GM12873 (cell line): ENCODE data around the gene RIN3.

ENCODE experiments used
- TF ChIP-seq, protein P1 (sequence below): IDR thresholded peaks from 2 replicates; pipeline ENCODE4 v1.5.1; 2012; ENCODE audit warnings: low read depth, mild to moderate bottlenecking, moderate library complexity, low read length, control low read depth; ENCODE audit not compliant: insufficient read depth; ENCODE audit errors: missing control alignments

The RIN3 gene

DNA sequence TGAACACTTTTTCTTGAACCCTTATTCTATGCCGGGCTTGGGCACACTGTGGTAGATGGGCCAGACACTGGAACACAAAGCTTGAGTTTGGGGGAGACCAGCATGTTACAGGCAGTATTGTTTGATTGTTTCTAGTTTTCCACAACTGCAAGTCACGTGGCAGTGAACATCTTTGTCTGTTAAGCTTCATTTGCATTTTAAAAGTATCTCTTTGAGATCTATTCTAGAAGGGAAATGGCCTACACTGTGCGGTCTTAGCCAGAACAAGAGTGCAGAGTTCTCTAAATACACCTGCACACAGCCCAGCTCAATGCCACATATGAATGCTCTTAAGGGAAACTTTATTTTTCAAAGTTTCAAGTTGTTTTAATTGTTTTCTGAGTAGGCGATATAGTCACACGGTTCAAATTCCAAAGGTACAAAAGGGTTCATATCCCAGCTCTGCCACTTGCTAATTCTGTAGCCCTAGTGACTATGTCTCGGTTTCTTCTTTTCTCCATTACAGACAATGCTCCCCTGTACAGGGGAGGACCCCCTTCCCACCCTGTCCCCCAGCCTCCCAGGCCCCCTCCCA lies 24.9 kb downstream of the RIN3 start:
- TF ChIP-seq, protein P1, sequence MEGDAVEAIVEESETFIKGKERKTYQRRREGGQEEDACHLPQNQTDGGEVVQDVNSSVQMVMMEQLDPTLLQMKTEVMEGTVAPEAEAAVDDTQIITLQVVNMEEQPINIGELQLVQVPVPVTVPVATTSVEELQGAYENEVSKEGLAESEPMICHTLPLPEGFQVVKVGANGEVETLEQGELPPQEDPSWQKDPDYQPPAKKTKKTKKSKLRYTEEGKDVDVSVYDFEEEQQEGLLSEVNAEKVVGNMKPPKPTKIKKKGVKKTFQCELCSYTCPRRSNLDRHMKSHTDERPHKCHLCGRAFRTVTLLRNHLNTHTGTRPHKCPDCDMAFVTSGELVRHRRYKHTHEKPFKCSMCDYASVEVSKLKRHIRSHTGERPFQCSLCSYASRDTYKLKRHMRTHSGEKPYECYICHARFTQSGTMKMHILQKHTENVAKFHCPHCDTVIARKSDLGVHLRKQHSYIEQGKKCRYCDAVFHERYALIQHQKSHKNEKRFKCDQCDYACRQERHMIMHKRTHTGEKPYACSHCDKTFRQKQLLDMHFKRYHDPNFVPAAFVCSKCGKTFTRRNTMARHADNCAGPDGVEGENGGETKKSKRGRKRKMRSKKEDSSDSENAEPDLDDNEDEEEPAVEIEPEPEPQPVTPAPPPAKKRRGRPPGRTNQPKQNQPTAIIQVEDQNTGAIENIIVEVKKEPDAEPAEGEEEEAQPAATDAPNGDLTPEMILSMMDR = no peak

GRCh38 chr14:92539419-92539818 lies 25.8 kb downstream of the RIN3 start:
- TF ChIP-seq, protein P1 = no peak

DNA sequence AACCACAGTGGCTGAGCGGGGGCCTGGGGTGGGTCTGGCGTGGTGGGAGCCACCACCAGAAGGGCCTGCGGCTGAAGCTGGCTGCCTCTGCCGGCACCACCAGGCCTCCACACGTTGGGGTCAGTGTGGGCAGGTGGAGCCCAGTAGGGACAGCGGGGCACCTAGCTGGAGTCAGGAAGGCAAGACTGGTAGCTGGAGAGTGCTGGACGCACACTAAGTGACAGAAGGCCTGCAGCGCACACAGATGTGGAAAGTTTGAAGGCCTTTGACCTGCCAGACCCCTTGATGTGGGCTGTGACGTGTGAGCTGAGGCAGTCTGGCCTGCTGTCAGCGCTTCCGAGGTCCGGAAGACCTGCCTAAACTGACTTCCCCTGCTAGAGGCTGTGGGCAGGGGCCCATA lies 26.3 kb downstream of the RIN3 start:
- TF ChIP-seq, protein P1 = no peak

- TF ChIP-seq, protein P1 = no peak
Measured at GRCh38 chr14:92540472-92541048, 27.0 kb downstream of the RIN3 start.

- TF ChIP-seq, protein P1 = no peak
Measured at GRCh38 chr14:92542766-92543554, 29.4 kb downstream of the RIN3 start.

DNA sequence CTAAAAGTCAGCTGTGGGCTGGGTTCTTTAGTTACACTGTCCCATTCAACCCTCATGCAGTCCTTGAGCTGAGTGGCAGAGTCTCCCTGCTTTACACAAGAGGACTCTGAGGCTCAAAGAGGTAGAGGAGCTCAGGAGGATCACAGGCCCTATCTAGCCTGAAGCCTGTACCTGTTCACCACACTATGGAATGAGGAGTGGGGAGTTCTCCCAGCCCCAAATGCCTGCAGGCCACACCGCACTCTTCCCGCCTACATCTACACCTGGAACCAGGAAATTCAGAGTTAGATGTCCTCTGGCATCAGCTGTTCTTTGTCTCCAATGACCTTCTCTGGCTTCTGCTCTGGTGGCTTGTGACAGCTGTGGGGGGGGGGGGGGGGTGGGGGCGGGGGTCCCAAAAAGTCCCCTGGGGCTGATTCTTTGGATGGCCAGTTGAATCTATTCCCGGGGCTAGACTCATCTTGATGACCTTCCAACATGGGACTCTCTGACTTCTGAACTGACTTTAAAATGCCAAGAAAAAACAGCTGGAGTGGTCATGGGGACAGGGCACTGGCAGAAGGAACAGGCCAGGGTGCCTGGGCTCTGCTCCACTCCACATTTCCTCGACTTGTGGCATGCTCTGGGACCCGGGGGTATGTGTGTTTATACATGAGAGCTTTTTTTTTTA lies 30.6 kb downstream of the RIN3 start:
- TF ChIP-seq, protein P1 = no peak
